Airway epithelial cell (primary cell): Measurements from ENCODE around the gene MT4. TPM values are rescaled to one million over a fixed set of nuclear protein-coding genes. Genes with fewer than 3 reads are reported as not detected.

Experiments used
- total RNA-seq: library from RNA; depleted of rRNA; stranded (reverse); fragments of >200 nt; gene quantifications from 2 replicates; pipeline ENCODE4 v1.2.3, GENCODE V29; 2015

MT4 gene
- not detected in 2 replicates for total RNA-seq

GRCh38 chr16:56564793-56565477, at the start of gene MT4:
MT4 (plus strand) TSS chr16:56565073; CDS start chr16:56565129, 56 bp downstream.

GRCh38 chr16:56519459-56520250, 45.2 kb upstream of the MT4 start, which contains the start of gene BBS2:
BBS2 (minus strand) TSS chr16:56520024; CDS start chr16:56519862, 162 bp downstream.

GRCh38 chr16:56589141-56590039, 24.5 kb downstream of the MT4 start, which contains the start of gene MT3:
MT3 (plus strand) TSS chr16:56589528; CDS start chr16:56589591, 63 bp downstream.

GRCh38 chr16:56608043-56608875, 43.4 kb downstream of the MT4 start, which contains the start of gene MT2A:
MT2A (plus strand) TSS chr16:56608584; CDS start chr16:56608656, 72 bp downstream.

Other genes with a start within 250 kb of the MT4 start
- 107 and 112 TPM in 2 replicates for gene AMFR, start 139.5 kb upstream of the MT4 start, total RNA-seq
- 63.7 and 67.4 TPM in 2 replicates for gene NUDT21, start 113.7 kb upstream of the MT4 start, total RNA-seq
- gene OGFOD1, start 113.5 kb upstream of the MT4 start, total RNA-seq, result 49.7 and 62.8 TPM in 2 replicates
- gene BBS2, start 45.0 kb upstream of the MT4 start, total RNA-seq, result 29.3 and 35.9 TPM in 2 replicates
- not detected in 2 replicates for gene MT3, start 24.5 kb downstream of the MT4 start, total RNA-seq
- 602 and 1,004 TPM in 2 replicates for gene MT2A, start 43.5 kb downstream of the MT4 start, total RNA-seq
- gene MT1E, start 60.7 kb downstream of the MT4 start, total RNA-seq, result 367 and 549 TPM in 2 replicates
- not detected in 2 replicates for gene MT1M, start 67.6 kb downstream of the MT4 start, total RNA-seq
- not detected in 2 replicates for gene MT1A, start 73.6 kb downstream of the MT4 start, total RNA-seq
- gene MT1B, start 86.8 kb downstream of the MT4 start, total RNA-seq, result not detected in 2 replicates
- 1.5 and 6.8 TPM in 2 replicates for gene MT1F, start 92.9 kb downstream of the MT4 start, total RNA-seq
- 1.1 TPM in 1 of 2 replicates, not detected in the other for gene MT1G, start 103.0 kb downstream of the MT4 start, total RNA-seq
- not detected in 2 replicates for gene MT1H, start 104.7 kb downstream of the MT4 start, total RNA-seq
- gene MT1X, start 117.4 kb downstream of the MT4 start, total RNA-seq, result 1,022 and 1,842 TPM in 2 replicates
- 52.4 and 72.1 TPM in 2 replicates for gene NUP93, start 165.1 kb downstream of the MT4 start, total RNA-seq